ENCODE measurements around the gene RASGRP4. TPM values are rescaled to one million over a fixed set of nuclear protein-coding genes. Genes with fewer than 3 reads are reported as not detected.
"Not testable (repeated sequence)": the region's sequence is repeated elsewhere in the genome, so short reads cannot be mapped to it uniquely, and the experiment has no call there.

The RASGRP4 gene
- total RNA-seq, 1 experiment from 2014 or later, result not detected

DNA sequence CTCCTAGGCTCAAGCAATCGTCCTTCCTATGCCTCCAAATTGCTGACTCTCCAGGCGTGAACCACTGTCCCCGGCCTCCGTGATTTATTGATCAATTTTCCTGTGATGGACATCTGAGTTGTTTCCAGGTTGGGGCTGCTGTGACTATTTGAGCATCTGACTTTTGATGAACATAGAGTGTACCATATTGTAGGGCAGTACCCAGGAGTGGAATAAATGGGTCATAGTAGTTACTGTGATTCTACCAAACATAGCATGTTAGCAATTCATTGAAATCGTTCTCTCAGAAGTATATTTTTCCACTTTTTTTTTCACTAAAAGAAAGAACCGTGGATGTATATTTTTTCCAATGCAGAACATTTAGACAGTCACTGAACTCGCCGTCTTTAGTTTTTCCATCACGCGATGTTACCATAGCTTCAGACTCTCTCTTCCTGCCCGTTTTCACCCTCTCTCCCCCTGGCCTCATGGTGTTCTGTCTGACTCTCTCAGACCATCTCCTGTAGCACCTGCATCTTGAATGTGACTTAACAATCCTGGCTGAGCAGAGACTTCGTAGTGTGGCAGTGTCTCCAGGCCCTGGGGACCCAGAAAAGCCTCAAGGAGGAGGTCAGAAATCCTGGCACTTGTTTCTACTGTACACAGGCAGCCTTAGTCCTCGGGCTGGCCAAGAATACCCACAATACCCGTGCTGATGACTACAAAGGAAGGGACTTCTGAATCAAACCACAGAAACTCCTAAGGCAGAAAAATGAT lies 3.2 kb upstream of the RASGRP4 start (continued):
- no peak for TF ChIP-seq EZH2 (IDR thresholded peaks at IDR 0.05)
- no peak for TF ChIP-seq SP1 (IDR thresholded peaks at IDR 0.05; ENCODE audit: low read depth)
- no peak for TF ChIP-seq RAD21 (IDR thresholded peaks at IDR 0.05; ENCODE audit: low read depth)

DNA sequence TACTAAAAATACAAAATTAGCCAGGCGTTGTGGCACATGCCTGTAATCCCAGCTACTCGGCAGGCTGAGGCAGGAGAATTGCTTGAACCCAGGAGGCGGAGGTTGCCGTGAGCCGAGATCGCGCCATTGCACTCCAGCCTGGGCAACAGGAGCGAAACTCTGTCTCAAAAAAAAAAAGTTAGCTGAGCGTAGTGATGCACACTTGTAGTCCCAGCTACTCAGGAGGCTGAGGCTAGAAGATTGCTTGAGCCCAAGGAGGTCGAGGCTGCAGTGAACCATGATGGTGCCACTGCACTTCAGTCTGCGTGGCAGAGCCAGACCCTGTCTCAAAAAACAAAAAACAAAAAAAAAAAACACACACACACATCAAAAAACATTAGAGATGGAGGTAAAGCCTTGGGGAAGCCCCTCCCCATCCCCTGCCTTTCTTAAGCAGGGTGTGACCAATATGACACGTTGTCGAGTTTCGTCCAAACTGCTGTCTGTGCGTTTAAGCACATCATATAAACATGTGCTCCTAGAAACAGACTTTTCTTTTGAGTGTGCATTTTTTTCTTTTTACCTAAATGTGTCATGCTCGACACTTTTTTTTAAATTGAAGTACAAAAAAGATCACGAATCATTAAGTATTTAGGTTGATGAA lies 1.1 kb upstream of the RASGRP4 start:
- H2AFZ ChIP-seq (ENCODE audit: low read depth, low read length, poor library complexity, severe bottlenecking); POLR2A ChIA-PET; H3K36me3 ChIP-seq (ENCODE audit: control insufficient read depth in 1 of 2, insufficient read depth in 2 of 2, low read length in 2 of 2); H3K4me3 ChIP-seq (replicated peaks in 1 of 2; ENCODE audit: low read depth in 1 of 2, low read length in 2 of 2); intact Hi-C loops (cut with micrococcal nuclease); H3K79me2 ChIP-seq (ENCODE audit: insufficient read depth, low read length); BruUV-seq (replicated peaks); RAD21 ChIA-PET (ENCODE audit: low non-redundant PET in 1 of 2, low total read pairs in 2 of 2, uncharacterized antibody in 2 of 2, unreplicated experiment in 2 of 2); H3K27me3 ChIP-seq (ENCODE audit: insufficient read depth, low read length); H4K20me1 ChIP-seq (ENCODE audit: insufficient read depth); DNase-seq (ENCODE audit: low read depth, low spot score); H3K9ac ChIP-seq (ENCODE audit: low read length); H3K27ac ChIP-seq (ENCODE audit: low read depth, low read length); ATAC-seq; H3K9me2 ChIP-seq (ENCODE audit: insufficient read depth); H3K4me1 ChIP-seq (ENCODE audit: control insufficient read depth in 1 of 2, insufficient read depth in 2 of 2, low read length in 2 of 2); H3K4me2 ChIP-seq (ENCODE audit: low read length); H3K9me3 ChIP-seq (ENCODE audit: control insufficient read depth in 1 of 2, insufficient read depth in 1 of 2, low read depth in 1 of 2, low read length in 2 of 2): not testable (repeated sequence)
- CTCF ChIA-PET, result interaction anchor here (1.7 kb wide), 1 partner anchor 24 kb away, joined by 6 read pairs; the partner anchor contains the start of gene FAM98C

- DNase-seq (ENCODE audit: low read depth, low spot score), result no peak
- no peak for ATAC-seq
- Histone ChIP-seq H3K4me2 (ENCODE audit: low read length) (no peak overlapping the region), H3K4me3 (replicated peaks in 1 of 2; ENCODE audit: low read depth in 1 of 2, low read length in 2 of 2) (no peak overlapping the region), H3K27me3 (ENCODE audit: insufficient read depth, low read length) (no peaks in the 10 kb centered on the region), H3K9me2 (ENCODE audit: insufficient read depth) (no peaks in the 10 kb centered on the region), H2AFZ (ENCODE audit: low read depth, low read length, poor library complexity, severe bottlenecking) (no peak overlapping the region), H3K27ac (ENCODE audit: low read depth, low read length) (no peak overlapping the region), H3K9me3 (ENCODE audit: control insufficient read depth in 1 of 2, insufficient read depth in 1 of 2, low read depth in 1 of 2, low read length in 2 of 2) (no peaks in the 10 kb centered on the region), H3K9ac (ENCODE audit: low read length) (no peak overlapping the region), H3K36me3 (ENCODE audit: control insufficient read depth in 1 of 2, insufficient read depth in 2 of 2, low read length in 2 of 2) (no peaks in the 10 kb centered on the region), H3K79me2 (ENCODE audit: insufficient read depth, low read length) (no peaks in the 10 kb centered on the region), H4K20me1 (ENCODE audit: insufficient read depth) (no peaks in the 10 kb centered on the region), H3K4me1 (ENCODE audit: control insufficient read depth in 1 of 2, insufficient read depth in 2 of 2, low read length in 2 of 2) (no peaks in the 10 kb centered on the region)
- intact Hi-C loops (cut with micrococcal nuclease), result no loop called here
- ChIA-PET RAD21 (ENCODE audit: low non-redundant PET in 1 of 2, low total read pairs in 2 of 2, uncharacterized antibody in 2 of 2, unreplicated experiment in 2 of 2) (no interaction called here), POLR2A (no interaction called here), CTCF (no interaction called here)
- BruUV-seq (replicated peaks), result no TSS peak
- TF ChIP-seq FOSL1 (IDR thresholded peaks at IDR 0.05; ENCODE audit: low read depth) (no peak), EGR1 (IDR thresholded peaks at IDR 0.05; ENCODE audit: low read depth) (no peak), ZFX (IDR thresholded peaks at IDR 0.05) (no peak), SRF (IDR thresholded peaks at IDR 0.05; ENCODE audit: low read depth) (no peak)
Measured at GRCh38 chr19:38425222-38425809, 703 bp downstream of the RASGRP4 start.

All from HCT116 (cell line).